PC-3 (cell line): ENCODE data around the gene USP32. TPM values are rescaled to one million over a fixed set of nuclear protein-coding genes. Genes with fewer than 3 reads are reported as not detected.
A peak's percentile ranks its signal among the peaks of the same experiment; 100 is the strongest.

Experiments used
- ATAC-seq: fragments of 200-7000 bp; cut with Tn5 transposase; 2 replicates; pipeline ENCODE4 v1.9.1; 2020; ENCODE audit warnings: mild to moderate bottlenecking, moderate library complexity
- BruUV-seq: library from RNA; stranded (reverse); fragments of 400-500 nt; replicated peaks from 2 replicates; lab custom pipeline; 2021; lab: Mats Ljungman, UMichigan
- CTCF ChIA-PET: fragments of 300-600 bp; sonication (Branson Sonifier 250); formaldehyde crosslinking; loops from one replicate; lab custom pipeline; 2022; ENCODE audit warnings: antibody characterized with exemption; lab: Charles Lee
- POLR2A ChIA-PET: fragments of 300-600 bp; sonication (Branson Sonifier 250); formaldehyde crosslinking; loops from one replicate; lab custom pipeline; 2022; ENCODE audit warnings: antibody characterized with exemption; ENCODE audit not compliant: unreplicated experiment; lab: Charles Lee
- DNase-seq: peaks from one replicate; pipeline ENCODE4 v3.0.0-alpha.2; 2015
- H2AFZ ChIP-seq: fragments of 300-600 bp; sonication (generic); 2 replicates; pipeline ENCODE4 v1.6.0; 2016; ENCODE audit warnings: antibody characterized with exemption, low read length
- H3F3A ChIP-seq: fragments of 300-600 bp; sonication (generic); one replicate; pipeline ENCODE4 v1.6.0; 2017; ENCODE audit warnings: antibody characterized with exemption, low read length, control low read depth, mild to moderate bottlenecking; ENCODE audit not compliant: unreplicated experiment
- H3K27ac ChIP-seq: fragments of 300-600 bp; sonication (generic); 2 replicates; pipeline ENCODE4 v1.5.1; 2016; ENCODE audit warnings: mild to moderate bottlenecking, low read length
- H3K27me3 ChIP-seq: fragments of 300-600 bp; sonication (generic); 2 replicates; pipeline ENCODE4 v1.6.1; 2016; ENCODE audit warnings: low read length, mixed read lengths
- H3K36me3 ChIP-seq: fragments of 300-600 bp; sonication (generic); 2 replicates; pipeline ENCODE4 v1.6.1; 2016; ENCODE audit warnings: low read depth, mixed run types, low read length, mixed read lengths
- H3K4me1 ChIP-seq: fragments of 300-600 bp; sonication (generic); 2 replicates; pipeline ENCODE4 v1.5.1; 2016; ENCODE audit warnings: low read length; ENCODE audit not compliant: insufficient read depth
- H3K4me2 ChIP-seq: fragments of 300-600 bp; sonication (generic); 2 replicates; pipeline ENCODE4 v1.6.0; 2016; ENCODE audit warnings: low read length
- H3K4me3 ChIP-seq: fragments of 300-600 bp; sonication (generic); 2 replicates; pipeline ENCODE4 v1.5.1; 2016; ENCODE audit warnings: mild to moderate bottlenecking, low read length, mixed read lengths
- H3K79me2 ChIP-seq: fragments of 300-600 bp; sonication (generic); 2 replicates; pipeline ENCODE4 v1.6.1; 2017; ENCODE audit warnings: low read length, mixed read lengths
- H3K9ac ChIP-seq: fragments of 300-600 bp; sonication (generic); 2 replicates; pipeline ENCODE4 v1.6.0; 2016; ENCODE audit warnings: mild to moderate bottlenecking, low read length
- H3K9me2 ChIP-seq: fragments of 300-600 bp; sonication (generic); replicated peaks from 2 replicates; pipeline ENCODE4 v1.6.1; 2016; ENCODE audit warnings: mixed run types, low read length, mixed read lengths
- H3K9me3 ChIP-seq: fragments of 300-600 bp; sonication (generic); 2 replicates; pipeline ENCODE4 v1.6.1; 2016; ENCODE audit warnings: low read length, mixed read lengths
- H4K20me1 ChIP-seq: fragments of 300-600 bp; sonication (generic); 2 replicates; pipeline ENCODE4 v1.6.1; 2016; ENCODE audit warnings: low read length, mixed read lengths
- EZH2 ChIP-seq: fragments of 300-600 bp; sonication (generic); IDR thresholded peaks from one replicate; pipeline ENCODE4 v1.6.1; 2017; ENCODE audit warnings: antibody characterized with exemption, mild to moderate bottlenecking, low read length; ENCODE audit not compliant: unreplicated experiment
- EZH2phosphoT487 ChIP-seq: fragments of 300-600 bp; sonication (generic); IDR thresholded peaks from 2 replicates; pipeline ENCODE4 v1.6.1; 2018; ENCODE audit warnings: mild to moderate bottlenecking, antibody characterized with exemption, low read length, borderline replicate concordance
- intact Hi-C: fragments of 100-400 bp; cut with micrococcal nuclease; formaldehyde crosslinking; loops from 2 replicates; pipeline ENCODE4 v1.9.0; 2023
- total RNA-seq: library from RNA; depleted of rRNA; stranded (reverse); fragments of >200 nt; gene quantifications from 2 replicates; pipeline ENCODE4 v1.2.3, GENCODE V29; 2014
- TF ChIP-seq, protein P1 (sequence below): fragments of 300-600 bp; sonication (generic); conservative IDR thresholded peaks from 2 replicates; pipeline ENCODE4 v1.5.1; 2017; ENCODE audit warnings: antibody characterized with exemption, low read depth, mild to moderate bottlenecking, low read length

Gene USP32
- total RNA-seq, 1 experiment from 2014 or later, result 34.1 TPM

DNA sequence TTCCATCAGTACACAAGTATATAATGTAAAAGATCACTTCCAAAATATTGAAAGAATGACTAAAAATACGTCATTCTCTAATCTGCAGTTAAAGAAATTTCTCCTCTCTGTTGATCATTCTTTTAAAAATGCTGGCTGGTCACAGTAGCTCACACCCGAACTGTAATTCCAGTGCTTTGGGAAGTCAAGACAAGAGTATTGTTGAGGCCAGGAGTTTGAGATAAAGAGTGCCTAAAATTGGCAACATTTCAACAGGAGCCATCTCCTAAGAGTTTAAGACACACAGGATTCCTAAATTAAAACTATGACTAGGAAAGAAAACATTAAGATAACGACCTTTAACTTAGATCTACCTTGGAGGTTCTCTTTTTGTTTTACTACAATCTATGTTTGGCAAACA, 4.5 kb upstream of the USP32 start:
- BruUV-seq, result no TSS peak
- POLR2A ChIA-PET, result interaction anchor here (1.0 kb wide), 1 partner anchor 147 kb away, joined by 5 read pairs; no protein-coding TSS in a partner anchor
- H3K4me3 ChIP-seq, result no peak overlapping the region

GRCh38 chr17:60395508-60396065, 3.7 kb upstream of the USP32 start:
- no peaks in the 10 kb centered on the region for H3K27me3 ChIP-seq
- no peaks in the 10 kb centered on the region for H4K20me1 ChIP-seq
- ATAC-seq (no peak), DNase-seq (no peak)
- TF ChIP-seq, protein P1, sequence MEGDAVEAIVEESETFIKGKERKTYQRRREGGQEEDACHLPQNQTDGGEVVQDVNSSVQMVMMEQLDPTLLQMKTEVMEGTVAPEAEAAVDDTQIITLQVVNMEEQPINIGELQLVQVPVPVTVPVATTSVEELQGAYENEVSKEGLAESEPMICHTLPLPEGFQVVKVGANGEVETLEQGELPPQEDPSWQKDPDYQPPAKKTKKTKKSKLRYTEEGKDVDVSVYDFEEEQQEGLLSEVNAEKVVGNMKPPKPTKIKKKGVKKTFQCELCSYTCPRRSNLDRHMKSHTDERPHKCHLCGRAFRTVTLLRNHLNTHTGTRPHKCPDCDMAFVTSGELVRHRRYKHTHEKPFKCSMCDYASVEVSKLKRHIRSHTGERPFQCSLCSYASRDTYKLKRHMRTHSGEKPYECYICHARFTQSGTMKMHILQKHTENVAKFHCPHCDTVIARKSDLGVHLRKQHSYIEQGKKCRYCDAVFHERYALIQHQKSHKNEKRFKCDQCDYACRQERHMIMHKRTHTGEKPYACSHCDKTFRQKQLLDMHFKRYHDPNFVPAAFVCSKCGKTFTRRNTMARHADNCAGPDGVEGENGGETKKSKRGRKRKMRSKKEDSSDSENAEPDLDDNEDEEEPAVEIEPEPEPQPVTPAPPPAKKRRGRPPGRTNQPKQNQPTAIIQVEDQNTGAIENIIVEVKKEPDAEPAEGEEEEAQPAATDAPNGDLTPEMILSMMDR, result no peak
- TF ChIP-seq EZH2phosphoT487, result no peak
- POLR2A ChIA-PET, result no interaction called here
- BruUV-seq, result no TSS peak
- H3K9me3 ChIP-seq, result no peaks in the 10 kb centered on the region
- H3K79me2 ChIP-seq, result peaks cover 13% of the 10 kb centered on the region
- H3K36me3 ChIP-seq, result no peaks in the 10 kb centered on the region
- intact Hi-C loops, result no loop called here
- peaks cover 10% of the 10 kb centered on the region for H3K4me1 ChIP-seq
- no peak overlapping the region for H2AFZ ChIP-seq
- no peaks in the 10 kb centered on the region for H3F3A ChIP-seq
- no peak overlapping the region for H3K9ac ChIP-seq
- CTCF ChIA-PET, result no interaction called here
- H3K4me2 ChIP-seq, result no peak overlapping the region
- no peak overlapping the region for H3K4me3 ChIP-seq
- no peaks in the 10 kb centered on the region for H3K9me2 ChIP-seq
- H3K27ac ChIP-seq, result no peak overlapping the region

More for the DNA sequence above, 4.5 kb upstream of the USP32 start:
- no peaks in the 10 kb centered on the region for H3K36me3 ChIP-seq
- no peak for TF ChIP-seq EZH2
- TF ChIP-seq, protein P1, result no peak
- TF ChIP-seq EZH2phosphoT487, result no peak
- no peak overlapping the region for H3K9ac ChIP-seq
- peaks cover 5% of the 10 kb centered on the region for H3K79me2 ChIP-seq
- no peak for DNase-seq
- CTCF ChIA-PET, result no interaction called here
- H3K9me2 ChIP-seq, result no peaks in the 10 kb centered on the region
- no peaks in the 10 kb centered on the region for H3F3A ChIP-seq
- no peak overlapping the region for H3K27ac ChIP-seq
- H3K27me3 ChIP-seq, result no peaks in the 10 kb centered on the region
- peak overlapping the region; percentile 36; the same call in 1 of the 2 replicates for H2AFZ ChIP-seq
- intact Hi-C loops, result no loop called here
- H3K4me1 ChIP-seq, result peaks cover 9% of the 10 kb centered on the region
- H4K20me1 ChIP-seq, result no peaks in the 10 kb centered on the region
- no peaks in the 10 kb centered on the region for H3K9me3 ChIP-seq
- H3K4me2 ChIP-seq, result no peak overlapping the region
- no peak for ATAC-seq

- Histone ChIP-seq H3K9me2 (no peaks in the 10 kb centered on the region), H3K79me2 (peaks cover 28% of the 10 kb centered on the region), H4K20me1 (no peaks in the 10 kb centered on the region), H3K9ac (no peak overlapping the region), H3K27me3 (no peaks in the 10 kb centered on the region), H3K4me1 (peaks cover 19% of the 10 kb centered on the region), H3K4me2 (no peak overlapping the region), H3K4me3 (no peak overlapping the region), H3K27ac (no peak overlapping the region), H2AFZ (no peak overlapping the region), H3K9me3 (no peaks in the 10 kb centered on the region), H3K36me3 (no peaks in the 10 kb centered on the region), H3F3A (no peaks in the 10 kb centered on the region)
- CTCF ChIA-PET, result no interaction called here
- ATAC-seq (no peak), DNase-seq (no peak)
- BruUV-seq, result no TSS peak
- intact Hi-C loops, result loop anchor here (5.0 kb wide), 1 partner anchor 72 kb away; no protein-coding TSS in a partner anchor
- POLR2A ChIA-PET, result no interaction called here
- TF ChIP-seq EZH2, result no peak
- TF ChIP-seq, protein P1, result no peak
- no peak for TF ChIP-seq EZH2phosphoT487
These were observed 2.1 kb upstream of the USP32 start for GRCh38 chr17:60393840-60394723.
